Stimulated activated CD8-positive, alpha-beta memory T cell treated with anti-CD3 and anti-CD28 coated beads, Interleukin-12 subunit alpha, Interleukin-12 subunit beta, amount 100 ng/mL, for 24 hours (primary cell): Measurements from ENCODE around the gene KRABD2.
"Not testable (repeated sequence)": the region's sequence is repeated elsewhere in the genome, so short reads cannot be mapped to it uniquely, and the experiment has no call there.

Experiments
- DNase-seq: peaks from one replicate; pipeline ENCODE4 v3.0.0-alpha.2; 2020; ENCODE audit errors: extremely low read depth

Gene KRABD2

DNA sequence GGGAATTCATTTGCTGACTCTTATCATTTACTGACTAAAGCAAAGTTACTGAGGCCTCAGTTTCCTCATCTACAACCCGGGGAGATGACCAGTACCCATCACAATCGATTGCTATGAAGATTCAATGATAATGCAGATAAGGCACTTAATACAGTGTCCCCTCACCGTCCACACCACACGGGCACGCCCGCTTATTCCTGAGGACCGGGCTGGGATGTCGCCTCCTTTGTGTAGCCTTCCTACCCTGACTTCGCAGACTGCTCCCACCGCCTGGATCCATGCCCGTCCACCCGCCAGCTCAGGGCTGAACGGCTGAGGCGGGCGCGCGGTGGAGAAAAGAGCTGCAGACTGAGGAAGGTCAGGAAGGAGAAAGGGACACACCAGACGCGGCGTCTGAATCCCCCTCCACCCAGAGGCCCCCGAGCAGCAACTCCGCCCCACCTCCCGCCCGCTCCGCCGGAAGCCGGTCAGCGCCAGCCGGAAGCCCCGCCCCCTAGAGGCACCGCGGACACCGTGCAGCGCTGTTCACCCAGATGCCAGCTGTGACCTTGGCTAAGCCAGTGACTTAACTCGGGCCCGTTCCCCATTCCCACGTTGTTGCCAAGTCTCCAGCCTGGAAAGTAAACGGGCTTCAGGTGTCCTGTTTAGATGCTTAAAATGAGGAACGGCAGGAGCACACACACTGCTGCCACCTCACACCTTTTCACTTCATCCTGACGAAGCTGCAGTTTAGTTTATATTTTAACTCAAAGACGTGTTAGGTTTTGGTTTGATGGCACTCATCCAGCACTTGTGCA lies at the start of gene KRABD2:
Gene KRABD2, minus strand, starts transcription at position 434 of the 797 bp plus-strand sequence.
- peak; percentile 75 for DNase-seq

DNA sequence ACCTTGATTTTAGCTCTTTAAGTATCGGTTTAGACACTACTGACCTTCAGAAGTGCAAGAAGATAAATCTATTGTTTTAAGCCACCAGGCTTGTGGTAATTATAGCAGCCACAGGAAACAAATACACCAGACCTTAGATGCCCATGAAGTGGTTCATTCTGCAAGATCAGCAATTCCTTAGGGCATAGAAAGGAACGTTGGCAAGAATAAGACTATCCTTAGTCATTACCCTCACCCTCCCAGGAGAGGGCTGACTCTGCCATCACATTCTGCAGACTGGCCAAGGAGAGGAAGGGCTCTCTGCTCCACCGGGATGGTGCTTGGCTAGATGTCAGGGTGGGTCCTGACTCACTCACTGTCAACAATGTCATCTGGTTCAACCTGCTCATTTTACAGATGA lies 45.1 kb upstream of the KRABD2 start:
- DNase-seq, result no peak

DNA sequence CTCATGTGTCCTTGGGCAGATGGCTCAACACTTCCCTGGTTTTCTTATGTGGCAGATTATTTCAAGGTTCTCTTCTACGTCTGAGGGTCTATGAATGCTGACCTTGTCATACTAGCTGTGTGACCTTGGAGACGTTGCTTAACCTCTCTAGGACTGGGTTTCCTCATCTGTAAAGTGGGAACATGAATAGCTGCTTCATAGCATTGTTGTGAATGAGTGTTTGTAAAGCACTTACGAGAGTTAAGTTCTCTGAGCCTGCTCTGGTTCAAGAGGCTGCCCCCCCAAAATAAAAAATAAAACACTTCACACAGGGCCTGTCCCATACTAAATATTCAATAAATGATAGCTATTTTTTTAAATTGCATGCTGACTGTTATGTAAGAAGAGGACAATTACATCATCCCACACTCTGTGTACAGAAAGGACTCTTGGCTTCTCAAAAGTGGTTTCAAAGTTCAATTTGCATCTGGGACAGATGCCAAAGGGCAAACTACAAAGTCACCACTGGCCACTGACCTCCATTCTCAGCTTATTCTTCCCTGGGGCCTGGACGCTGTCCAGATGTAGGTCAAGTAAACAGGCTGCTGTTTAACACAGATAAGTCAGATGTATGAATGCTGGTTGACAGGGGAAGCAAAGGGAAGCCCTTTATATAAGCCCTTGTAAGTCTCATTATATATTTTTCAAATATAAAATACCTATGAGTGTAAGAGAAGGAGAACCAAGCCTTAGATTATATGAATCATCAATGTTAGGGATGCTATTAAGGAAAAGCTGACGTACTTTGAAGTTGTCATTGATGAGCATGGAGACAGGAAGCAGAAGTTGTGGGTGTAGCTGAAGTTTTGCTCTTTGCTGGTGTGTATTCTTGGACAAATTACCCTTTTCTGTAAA lies 43.8 kb upstream of the KRABD2 start:
- no peak for DNase-seq

DNA sequence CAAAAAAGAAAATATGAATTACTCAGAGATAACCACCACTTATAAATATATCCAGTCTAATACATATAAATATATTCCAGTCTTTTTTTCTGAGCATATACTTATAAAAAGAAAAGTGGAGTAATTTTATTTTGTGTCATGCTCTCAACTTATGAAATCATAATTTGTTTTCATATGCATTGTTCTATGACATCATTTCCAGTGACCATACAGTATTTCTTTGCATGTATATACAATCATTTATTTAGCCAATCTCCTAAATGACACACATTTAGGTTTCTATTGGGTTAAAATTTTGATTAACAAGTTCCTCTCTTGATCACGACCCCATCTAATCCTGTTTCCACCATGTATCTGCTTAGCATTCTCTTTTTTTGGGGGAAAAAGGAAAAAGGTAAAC lies 42.8 kb upstream of the KRABD2 start:
- no peak for DNase-seq

DNA sequence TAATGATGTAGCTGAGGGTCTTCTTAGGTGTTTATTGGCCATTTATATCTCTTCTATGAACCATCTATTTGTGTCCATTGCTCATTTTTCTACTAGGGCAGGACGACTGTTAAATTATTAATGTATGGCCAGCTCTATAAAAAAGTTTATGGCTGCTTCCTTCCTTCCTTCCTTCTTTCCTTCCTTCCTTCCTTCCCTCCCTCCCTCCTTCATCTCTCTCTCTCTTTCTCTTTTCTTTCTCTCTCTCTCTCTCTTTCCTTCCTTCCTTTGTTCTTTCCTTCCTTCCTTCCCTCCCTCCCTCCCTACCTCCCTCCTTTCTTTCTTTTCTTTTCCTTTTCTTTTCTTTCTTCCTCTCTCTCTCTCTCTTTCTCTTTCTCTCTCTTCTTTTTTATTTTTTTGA lies 42.0 kb upstream of the KRABD2 start:
- no peak for DNase-seq

DNA sequence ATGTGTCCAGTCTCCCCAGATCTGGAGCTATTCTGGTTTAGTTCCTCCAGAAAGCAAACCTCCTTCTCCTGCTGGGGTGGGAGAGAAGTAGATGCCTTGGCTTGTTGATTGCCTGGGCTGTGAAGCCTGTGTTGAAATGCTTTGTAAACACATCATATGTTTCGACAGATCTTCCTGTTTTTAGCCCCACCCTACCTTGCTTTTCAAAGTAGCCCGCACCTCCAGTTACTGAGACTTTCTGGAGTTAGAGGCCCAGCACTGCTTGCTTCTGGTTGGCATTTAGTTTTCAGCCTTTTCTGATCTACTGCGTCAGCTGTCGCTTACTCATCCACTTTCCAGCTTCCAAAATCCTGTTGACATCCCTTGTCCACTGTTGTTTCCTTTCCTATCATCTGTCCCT lies 41.3 kb upstream of the KRABD2 start:
- no peak for DNase-seq

DNA sequence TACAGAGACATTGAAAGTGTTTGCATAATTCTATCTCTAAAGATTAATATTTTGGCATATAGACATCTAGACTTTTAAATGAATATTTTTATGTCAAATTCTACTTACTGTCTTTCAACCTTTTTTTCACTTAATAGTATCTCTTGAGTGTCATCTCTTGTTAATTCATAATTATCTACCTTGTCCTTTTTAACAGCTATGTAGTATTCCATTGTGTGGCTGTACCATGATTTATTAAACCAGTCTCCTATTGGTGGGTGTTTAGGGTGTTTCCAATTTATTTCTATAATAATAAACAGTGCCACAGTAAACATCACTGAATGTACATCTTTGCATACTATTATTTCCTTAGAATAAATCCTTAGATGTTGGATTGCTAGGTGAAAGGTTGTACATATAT lies 37.4 kb upstream of the KRABD2 start:
- DNase-seq, result no peak

DNA sequence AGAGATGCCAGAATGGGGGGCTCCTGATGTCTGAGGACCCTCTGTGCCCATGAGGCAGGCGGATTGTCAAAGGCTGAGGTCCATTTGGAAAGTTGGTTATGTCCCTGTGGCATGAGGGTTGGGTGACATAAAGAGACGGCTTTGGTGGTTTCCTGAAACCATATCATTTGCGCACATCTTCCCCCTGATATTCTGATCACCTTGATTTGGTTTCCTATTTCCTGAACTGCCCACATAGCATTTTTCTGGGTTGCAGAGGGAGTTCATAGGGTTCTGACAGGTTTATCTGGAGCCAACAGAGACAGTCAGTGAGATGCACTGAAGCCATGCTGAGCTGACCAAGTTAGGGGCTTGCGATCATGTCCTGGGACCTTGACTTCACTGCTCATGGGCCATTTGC lies 36.8 kb upstream of the KRABD2 start:
- no peak for DNase-seq

DNA sequence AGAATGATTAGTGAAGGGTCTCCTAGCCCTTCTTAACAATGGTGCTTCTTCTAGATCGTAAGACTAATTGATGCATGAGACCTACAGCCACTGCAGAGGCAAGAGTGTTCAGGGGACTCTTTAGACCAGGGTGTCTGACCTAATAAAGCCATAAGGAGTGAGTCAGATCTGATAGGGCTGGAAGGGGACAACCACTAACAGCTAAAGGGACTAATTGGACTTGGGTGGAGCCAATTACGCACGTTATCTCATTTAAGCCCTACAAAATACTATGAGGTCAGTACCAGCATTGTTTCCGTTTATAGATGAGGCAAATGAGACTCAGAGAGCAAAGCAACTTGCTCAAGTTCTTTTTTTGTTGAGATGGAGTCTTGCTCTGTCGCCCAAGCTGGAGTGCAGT lies 35.6 kb upstream of the KRABD2 start:
- DNase-seq, result no peak

DNA sequence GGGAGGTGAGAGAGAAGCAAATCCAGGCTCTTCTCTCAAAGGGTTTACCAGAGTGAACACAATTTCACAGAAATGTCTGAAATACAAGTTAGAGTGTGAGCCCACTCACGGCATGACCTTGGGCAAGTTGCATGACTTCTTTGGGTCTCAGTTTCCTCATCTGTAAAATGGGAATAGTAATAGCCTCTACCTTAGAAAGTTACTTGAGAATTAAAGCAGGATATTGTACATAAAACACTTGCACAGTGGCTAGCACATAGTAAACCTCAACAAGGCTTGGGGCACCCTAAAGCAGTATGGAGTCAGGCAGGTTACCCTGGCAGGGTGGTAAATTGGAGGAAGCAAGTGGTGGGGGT lies 34.4 kb upstream of the KRABD2 start:
- no peak for DNase-seq

DNA sequence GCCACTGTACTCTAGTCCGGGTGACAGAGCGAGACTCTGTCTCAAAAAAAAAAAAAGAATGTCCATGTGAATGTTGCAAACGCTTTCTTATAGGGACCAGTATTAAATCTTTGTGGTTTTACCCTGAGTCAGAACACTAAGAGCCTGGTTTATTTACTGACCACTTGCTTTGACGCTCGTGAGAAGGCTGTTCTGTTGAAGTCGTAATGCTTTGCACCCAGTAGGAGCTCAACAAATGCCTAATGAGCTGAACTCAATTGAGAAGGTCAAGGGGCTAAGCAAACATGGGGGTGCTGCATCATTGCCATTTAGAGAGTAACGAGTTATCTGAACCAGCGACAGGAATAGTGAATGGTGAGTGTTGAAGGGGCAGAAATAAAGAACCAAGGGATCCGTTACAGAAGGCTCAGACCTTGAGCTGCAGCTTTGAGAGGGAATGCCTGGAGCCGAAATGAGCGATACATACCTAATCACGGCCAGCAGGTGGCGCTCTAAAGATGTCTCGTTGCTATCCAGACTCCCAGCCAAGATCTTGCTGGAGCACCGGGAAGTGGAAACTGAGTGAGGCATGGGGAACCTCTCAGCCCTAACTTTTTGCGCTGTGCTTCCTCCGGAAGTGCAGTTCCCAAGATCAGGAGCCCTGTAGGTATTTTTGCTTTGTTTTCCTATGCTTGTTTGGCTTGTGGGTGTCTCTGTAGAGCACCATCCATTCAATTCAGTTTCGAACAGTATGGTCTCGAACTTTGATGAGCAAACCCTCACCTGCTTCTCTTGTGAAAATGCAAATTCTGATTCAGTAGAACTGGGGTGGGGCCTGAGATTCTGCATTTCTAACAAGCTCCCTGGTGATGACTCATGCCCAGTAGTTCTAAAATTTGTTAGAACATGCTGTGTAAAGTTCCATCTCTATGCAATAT lies 33.7 kb upstream of the KRABD2 start:
- DNase-seq, result peak; percentile 52

DNA sequence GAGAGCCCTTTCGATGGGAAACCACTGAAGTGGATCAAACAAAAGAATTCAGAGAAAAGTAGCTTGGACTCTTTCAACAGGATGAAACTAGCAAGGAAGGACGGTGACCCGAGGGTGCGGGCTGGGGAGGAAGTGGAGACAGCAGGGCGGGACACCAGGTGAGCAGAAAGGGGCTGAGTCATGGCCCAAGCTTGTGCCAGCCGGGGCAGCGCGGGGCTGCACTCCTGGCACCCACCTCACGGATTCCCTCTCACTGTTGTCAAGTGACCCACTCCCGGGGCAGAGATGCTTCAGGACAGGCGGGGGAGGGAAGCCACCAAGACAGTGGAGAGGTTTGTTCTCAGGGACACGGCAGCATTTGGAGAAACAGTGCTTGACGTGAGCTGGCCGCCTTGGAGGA lies 31.9 kb upstream of the KRABD2 start:
- no peak for DNase-seq

DNA sequence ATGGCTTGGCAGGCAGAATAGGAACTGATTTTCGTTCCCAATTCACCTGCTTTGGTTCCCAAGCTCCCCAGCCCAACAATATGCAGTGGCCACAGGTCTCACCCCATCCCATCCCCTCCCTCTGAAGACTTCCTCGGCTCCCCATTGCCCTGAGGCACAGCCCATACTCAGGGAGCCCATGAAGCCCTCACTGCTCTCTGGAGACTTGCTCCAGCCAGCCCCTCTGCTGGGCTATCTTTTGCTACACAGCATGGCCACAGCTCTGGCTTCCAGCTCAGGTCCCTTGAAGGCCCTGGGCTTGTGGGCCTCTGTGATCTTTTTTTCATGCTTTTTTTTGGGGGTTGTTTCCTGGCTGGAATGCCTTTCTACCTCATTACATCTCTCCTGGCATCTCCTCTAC lies 29.7 kb upstream of the KRABD2 start:
- no peak for DNase-seq

DNA sequence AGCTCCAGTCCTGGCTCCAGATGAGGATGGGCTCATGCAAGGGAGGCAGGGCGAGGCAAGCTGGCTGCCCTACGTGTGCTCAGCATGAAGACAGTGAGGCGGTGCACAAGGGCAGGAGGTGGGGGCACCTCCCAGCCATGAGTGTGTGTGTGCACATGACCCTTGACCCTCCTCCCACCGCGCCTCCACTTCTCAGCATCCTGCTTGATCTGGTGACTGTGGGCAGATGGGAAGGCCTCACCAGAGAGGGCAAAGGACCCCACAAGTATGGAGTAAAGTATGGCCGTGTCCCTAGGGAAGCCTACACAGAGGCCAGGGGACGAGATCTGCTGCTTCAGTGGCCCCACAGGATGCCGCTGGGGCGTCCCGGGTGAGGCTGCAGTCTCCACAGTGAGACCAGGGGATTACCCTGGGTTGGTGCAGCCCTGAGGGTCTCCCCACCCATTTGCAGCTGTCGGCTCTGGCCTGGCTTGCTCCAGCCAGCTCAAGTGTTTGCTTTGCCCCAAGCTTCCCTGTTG lies 29.1 kb upstream of the KRABD2 start:
- DNase-seq, result no peak

DNA sequence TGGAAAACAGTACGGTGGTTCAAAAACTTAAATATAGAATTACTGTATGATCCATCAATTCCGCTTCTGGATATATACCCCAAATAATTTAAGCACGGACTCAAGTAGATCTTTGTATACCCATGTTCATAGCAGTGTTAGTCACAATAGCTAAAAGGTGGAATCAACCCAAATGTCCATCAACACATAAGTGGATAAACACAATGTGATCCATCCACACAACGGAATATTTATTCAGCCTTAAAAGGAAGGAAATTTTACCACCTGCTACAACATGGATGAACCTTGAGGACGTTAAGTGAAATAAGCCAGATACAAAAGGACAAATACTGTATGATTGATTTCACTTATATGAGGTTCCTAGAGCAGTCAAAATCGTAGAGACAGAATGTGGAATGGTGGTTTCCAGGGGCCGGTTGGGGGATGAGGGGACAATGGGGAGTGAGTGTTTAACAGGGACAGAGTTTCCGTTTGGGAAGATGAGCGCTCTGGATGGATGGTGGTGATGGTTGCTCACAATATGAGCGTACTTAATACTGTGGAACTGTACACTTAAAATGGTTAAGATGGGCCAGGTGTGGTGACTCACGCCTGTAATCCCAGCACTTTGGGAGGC lies 26.5 kb upstream of the KRABD2 start:
- DNase-seq, result no peak

DNA sequence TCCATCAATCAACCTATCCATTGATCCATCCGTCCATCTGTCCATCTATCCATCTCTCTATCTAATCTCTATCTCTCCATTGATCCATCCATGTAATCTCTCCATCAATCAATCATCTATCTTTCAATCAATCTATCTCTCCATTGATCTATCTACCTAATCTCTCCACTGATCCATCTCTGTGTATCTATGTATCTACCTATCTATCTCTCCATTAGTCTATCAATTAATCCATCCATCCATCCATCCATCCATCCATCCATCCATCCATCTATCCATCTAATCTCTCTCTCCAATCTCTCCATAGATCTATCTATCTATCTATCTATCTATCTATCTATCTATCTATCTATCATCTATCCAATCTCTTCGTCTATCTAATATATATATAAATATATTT lies 24.6 kb upstream of the KRABD2 start:
- DNase-seq, result no peak

DNA sequence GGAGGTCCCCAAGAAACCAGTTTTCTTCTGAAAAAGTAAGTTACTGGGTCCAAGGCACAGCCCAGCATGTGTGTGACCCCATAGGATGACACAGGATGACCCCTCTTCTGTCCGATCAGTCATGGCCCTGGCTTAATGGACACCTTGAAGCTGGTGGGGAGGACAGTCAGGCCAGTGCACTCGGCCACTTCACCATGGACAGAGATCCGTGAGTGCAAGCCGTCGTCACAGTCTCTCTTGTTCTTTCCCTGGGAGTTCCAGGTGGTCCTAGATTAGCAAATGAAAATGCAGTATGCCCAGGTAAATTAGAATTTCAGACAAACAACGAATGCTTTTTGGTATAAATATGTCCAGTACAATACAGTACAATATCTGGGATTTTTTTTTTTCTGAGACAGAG lies 22.5 kb upstream of the KRABD2 start:
- DNase-seq, result no peak

DNA sequence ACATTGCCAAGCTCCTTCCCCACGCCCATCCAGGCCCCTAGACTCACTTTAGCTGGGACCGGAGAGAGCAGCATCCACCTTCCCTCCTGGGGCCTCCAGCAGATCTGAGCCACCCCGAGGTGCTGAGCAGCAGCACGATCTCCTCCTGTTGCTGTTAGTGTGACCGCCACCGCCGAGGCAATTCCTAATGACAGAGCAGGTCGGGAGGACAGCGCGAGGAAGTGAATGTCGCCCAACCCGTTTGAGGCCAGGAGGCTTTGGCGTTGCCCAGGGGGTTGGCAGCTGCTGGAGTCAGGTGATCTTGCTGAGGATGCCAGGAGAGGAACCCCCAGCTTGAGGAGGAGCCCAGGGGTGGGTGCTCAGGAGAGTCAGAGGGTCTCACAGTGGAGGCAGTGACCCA lies 21.1 kb upstream of the KRABD2 start, which contains the start of gene RNF222:
Gene RNF222, minus strand, starts transcription at position 192 of the 400 bp plus-strand sequence. CDS start 4,366 bp downstream, outside the sequence.
- DNase-seq, result no peak

DNA sequence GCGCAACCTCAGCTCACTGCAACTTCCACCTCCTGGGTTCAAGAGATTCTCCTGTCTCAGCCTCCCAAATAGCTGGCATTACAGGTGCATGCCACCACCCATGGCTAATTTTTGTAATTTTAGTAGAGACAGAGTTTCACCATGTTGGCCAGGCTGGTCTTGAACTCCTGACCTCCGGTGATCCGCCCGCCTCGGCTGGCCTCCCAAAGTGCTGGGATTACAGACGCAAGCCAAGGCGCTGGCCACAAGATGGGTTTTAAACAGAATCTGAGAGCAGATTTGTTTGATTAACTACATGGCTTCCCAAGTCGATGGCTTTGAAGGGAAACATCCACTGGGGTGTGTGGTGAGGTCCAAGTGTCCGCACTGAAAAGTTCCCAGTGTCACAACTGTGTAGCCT lies 18.0 kb upstream of the KRABD2 start:
- not testable (repeated sequence) for DNase-seq

DNA sequence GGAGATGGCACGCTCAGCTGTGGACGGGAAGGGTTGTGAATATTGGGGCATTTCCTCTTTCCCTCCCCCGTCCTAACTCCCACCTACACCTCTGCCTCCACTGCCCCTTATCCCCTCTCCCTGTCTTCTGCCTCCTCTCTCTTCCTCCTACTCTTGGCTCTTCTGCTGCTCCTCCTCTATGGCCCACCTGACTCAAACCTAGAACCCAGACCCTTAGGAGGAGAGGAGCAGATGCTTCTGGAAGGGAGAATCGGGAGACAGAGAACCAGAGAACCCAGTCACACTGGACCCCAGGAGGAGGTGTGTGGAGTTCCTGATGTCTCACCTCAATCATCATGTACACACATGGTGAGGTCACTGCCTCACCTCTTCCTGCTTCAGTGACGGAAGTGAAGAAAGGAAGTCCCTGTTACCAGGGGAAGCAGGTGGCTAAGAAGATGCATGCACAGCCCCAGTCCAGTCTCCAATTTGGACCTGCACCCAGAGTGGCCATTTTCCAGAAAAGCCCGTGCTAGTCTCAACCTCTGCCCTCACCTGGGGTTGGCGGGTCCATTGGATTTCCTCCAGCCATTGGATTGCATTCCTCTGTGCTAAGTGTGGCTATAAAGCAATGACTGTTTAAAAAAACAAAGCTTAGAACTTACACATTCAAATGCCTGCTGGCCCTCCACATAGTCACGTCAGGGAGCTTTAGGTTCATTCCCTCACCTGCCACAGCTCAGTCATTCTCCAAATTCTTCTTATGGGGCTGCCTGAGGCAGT lies 17.1 kb upstream of the KRABD2 start:
- no peak for DNase-seq
